ENCODE results near the gene PTPRM.

PTPRM gene

DNA sequence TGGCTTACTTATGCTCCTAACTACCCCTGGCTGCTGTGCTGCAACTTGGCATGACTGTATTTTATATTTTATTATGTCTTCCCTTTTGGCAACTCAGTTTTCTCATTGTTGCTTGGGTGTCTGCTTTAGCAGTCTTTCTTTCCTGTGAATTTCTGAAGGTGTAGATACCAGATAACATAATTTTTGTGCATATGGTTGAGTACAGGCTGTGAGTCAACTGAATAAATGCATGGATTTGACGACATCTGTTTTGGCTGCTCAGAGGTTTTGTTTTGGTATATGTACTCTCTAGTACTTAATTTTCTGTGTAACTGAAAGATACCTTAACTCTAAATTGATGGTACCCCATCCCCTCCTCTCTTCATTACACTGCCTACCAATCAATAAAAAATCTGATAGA is 303.1 kb downstream of the PTPRM start:
- DNase-seq, result no peak

DNA sequence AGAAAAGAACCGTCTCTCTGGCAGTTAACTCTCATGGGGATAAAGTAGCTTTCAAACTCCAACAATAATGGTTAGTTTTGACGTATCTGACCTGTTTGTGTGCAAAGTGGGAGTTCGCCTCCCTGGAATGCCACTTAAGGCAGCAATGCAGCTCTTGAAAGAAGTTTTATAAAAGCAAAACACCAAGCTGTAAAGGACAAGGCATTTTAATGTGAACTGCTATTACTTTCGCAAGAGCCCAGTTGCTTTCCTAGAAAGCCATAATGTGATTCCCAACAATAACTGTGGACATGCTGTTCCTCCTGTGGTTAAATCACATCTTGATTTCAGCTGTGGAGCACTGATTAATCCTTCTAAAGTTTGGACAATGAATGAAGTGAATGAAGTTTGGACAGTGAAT is 303.7 kb downstream of the PTPRM start:
- DNase-seq, result no peak

DNA sequence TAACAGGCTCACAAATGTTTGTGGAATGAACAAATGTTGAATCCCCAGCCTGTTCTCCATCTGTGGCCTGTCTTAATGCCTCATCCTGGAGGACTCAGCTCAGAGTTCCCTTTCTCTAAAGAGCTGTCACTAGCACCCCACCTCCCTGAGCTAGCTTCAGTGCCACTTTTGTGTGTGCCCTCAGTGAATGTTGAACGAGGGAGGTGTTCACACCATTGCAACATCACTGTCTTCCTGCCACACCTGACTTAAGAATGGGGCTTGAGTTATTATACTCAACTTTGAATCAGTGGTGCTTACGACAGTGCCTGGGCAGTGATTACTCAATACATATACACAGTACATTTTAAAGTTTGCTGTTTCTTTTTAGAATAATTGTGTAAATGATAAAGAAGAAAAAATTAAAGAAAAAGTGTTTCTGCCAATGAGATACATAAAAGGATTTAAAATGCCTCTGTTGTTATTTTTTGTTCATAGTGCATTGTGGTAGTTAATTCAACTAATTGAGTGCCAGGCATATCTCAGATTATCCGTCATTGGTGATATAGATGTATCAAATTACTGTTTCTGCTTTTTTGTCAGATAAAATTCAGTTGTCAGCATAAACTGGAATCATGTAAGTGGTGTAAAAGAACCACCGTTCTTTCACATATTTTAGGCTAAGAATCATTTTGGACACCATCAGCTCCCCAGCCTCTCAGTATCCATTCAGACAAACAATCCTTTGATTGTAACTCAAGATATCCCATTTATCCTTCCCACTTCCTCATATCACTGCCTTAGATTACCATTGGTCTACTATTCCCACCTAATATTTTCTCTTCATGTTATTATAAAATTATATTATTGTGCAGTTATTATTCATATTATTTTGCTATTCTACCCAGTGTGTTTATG is 304.7 kb downstream of the PTPRM start:
- DNase-seq, result no peak

DNA sequence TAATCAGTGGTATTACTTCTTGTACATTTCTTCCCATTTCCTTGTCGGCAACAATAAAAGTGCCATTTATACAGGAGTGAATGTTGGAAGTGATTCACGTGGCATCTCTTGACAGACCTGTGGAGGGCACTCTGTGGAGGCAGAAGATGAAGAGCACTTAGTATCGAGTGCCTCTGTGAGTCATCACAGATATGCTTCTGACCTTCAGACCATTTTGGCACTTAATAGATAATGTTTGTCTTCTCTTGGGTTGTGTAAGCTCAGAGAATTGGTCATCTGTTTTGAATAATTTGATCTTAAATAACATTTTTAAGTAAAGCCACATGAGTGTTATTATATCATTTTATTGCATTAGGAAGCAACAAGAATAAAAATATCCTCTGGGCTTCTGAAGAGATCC is 305.5 kb downstream of the PTPRM start:
- DNase-seq, result no peak

DNA sequence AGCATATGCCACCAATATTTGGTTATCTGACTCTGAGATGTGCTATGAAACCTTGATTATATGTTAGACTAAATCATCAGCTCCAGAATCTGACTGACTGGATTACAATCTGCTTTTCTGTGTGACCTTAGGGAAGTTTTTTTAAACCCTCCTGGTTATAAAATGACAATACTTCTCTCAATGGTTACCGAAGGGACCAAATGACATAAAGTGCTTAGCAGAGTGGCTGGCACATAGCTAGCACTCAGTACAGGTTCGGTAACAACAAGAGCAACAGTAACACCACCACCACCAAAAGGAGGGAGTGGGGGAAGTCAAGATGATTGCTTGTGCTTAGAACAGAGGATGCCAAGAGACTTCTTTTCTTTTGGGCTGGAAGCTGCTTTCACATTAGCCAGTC is 306.2 kb downstream of the PTPRM start:
- no peak for DNase-seq

DNA sequence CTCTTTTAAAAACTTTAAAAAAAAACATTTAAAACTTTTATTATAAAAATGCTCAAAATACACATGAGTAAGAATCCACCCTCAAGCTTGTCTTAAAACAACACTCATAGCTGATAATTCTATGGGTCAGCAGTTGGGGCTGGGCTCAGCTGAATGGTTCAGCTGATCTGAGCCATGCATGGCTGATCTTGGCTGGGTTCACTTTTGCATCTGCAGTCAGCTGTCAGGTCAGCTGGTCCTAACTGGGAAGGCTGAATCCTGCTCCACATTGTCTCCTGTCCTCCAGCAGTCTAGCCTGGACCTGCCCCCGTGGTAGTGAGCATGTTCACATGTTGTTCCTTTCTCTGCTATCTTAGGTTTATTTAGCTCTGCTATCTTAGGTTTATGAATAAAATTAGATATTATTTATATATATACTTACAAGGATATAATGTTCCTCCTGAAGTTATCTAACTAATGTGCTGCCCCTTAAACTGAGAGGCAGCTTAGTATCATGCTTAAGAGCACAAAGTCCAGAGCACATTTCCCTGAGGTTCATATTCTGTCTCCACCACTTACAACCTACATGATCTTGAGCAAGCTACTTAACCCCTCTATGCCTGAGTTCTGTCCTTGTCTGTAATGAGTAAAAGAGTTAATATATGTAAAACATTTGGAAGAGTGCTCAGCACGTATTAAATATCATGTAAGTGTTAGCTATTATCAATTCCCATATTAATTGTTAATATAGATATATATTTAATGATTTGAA is 309.4 kb downstream of the PTPRM start:
- DNase-seq, result no peak

DNA sequence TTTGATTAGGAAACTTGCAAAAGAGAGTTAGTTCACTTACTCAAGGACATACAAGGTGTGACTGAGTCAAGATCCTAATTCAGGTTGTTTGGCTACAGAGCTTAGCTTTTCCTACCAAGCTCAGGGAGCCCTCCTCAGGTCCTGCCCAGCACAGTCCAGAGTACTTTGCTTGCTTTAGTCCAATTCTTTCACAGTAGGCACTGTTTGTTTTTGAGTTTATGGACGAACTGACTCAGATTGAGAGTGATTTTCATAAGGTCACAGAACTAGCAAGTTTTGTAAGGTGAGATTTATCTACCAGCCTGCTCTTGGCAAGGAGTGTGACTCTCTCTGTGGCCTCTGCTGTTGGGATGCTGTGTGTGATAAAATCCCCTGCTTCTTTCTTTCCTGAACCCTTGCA is 310.5 kb downstream of the PTPRM start:
- DNase-seq, result no peak

DNA sequence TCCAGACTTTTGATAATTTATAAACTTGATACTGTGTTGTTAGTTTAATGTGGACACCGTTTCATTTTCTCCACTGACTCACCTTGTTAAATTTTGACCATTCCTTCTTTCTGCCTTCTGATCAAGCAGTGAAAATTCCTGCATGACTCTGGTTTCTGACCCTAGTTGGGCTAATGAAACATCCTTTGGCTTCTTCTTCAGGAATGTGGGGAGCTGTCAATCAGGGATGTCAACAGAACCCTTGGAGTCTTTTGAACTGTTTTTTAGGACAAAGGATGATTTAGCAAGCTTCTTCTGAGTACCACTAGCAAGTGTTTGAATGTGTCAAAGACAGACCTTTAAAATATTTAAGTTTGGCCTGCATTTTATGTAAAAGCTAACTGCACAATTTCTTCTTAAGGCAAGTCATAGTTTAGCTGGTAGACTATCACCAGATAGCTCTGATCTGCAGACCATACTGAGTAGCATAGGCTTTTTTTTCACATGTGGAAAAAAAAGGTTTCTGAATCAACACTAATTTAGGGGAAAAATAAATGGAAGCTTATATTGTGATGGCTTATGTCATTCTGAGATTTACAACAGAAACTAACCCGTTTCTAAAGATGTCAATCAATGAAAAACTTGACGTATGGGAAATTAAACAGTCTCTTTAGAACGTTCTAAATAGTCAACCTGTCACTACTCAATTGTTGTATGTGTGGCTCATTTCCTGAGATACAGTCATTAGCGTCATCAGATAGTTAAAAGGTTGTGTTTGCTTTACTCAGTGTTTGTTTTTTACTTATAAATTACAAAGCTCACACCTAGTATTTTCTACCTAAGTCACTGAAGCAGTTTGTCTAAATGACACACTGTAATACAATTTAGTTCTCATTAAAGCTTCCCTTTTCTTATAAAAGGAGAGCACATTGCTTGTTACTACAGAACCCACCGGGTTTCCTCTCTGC is 311.4 kb downstream of the PTPRM start:
- no peak for DNase-seq

DNA sequence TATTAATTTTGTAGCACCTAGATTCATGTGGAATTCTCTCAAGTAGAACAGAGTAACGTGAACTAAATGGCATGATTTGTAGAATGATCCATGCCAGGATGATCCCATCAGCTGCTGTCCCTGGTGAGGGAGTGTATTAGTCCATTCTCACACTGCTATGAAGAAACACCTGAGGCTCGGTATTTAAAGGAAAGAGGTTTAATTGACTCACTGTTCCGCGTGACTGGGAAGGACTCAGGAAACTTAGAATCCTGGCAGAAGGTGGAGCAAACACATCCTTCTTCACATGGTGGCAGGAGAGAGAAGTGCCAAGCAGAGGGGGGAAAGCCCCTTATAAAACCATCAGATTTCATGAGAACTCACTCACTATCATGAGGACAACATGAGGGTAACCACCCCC is 312.6 kb downstream of the PTPRM start:
- no peak for DNase-seq

DNA sequence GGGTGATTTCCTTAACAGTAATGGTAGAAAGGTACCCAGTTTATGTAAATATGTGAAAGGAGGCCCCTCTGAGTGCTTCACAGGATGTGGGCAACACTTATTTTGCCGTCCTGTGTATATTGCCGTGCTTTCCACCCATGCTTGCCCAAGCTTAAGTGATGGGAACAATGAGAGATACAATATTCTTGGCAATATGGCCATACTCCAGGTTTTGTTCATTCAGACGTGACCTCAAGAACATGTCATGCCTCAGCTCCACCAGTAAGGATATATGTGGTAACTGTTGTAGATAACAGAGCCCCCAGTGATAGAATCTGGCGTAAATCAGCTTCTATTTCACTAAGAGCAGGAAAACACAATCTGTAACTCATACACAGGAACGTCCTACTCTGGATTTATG is 318.7 kb downstream of the PTPRM start:
- DNase-seq, result no peak

DNA sequence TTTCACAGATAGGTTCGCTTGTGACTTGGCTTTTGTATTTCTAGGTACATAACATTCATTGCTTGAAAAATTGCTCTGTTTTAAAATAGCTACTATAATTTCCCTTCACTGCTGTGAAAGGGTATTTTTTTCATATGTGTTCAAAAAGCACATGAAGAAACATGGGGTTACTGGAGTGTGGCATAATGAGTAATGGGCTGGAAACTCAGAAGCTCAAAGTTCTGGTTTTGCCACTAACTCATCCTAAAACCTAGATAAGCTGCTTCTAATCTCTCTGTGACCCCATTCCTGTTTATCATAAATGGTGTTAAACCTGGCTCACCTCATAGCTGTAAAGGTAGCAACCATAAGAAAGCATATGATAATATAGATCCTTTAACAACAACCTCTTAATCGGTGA is 319.3 kb downstream of the PTPRM start:
- no peak for DNase-seq

DNA sequence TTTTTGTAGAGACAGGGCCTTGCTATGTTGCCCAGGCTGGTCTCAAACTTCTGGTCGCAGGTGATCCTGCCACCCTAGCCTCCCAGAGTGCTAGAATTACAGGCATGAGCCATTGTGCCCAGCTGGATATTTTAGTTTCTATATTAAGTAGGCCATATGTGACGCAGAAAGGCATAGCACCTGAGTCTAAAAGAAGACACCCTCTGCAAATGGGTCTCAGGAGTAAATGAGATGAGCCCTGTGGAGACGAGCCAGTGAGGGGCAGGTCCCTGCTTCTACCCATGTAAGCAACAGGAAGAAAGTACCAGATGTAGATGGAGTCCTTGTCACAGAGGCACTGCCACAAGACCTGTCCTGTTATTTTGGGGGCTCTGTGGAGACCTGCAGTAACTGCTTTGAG is 322.4 kb downstream of the PTPRM start:
- DNase-seq, result no peak

DNA sequence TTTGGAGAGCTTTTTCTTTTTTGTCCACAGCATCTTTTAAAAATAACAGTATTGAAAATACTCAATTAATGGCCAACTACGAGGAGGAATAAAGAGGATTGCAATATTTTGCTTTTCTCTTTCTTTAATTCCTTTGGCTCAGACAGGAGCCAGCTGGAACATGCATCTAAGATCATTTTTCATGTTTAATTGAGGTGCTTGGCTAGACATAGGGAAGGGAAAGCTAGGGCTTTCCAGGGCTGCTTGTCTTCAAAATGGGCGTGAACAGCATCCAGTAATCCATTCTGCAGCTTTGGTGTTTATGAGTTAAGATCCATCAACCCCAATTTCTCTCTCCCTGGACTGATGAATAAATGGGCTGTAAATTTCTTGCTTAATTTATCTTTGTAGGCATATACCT is 323.0 kb downstream of the PTPRM start:
- DNase-seq, result no peak

DNA sequence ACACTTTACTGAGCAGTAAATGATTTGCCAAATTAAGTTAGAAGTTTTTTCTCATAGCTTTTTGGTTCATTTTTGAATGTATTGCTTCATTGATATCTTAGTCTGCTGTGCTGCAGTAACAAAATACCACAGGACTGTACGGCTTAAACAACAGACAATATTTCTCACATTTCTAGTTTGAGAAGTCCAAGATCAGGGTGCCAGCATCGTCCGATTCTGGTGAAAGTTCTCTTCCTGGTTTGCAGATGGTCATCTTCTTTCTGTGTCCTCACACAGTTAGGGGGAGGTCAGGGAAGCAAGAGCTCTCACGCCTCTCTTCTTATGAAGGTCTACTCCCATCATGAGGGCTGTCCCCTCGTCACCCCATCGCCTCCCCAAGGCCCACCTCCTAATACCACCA is 325.4 kb downstream of the PTPRM start:
- DNase-seq, result no peak

DNA sequence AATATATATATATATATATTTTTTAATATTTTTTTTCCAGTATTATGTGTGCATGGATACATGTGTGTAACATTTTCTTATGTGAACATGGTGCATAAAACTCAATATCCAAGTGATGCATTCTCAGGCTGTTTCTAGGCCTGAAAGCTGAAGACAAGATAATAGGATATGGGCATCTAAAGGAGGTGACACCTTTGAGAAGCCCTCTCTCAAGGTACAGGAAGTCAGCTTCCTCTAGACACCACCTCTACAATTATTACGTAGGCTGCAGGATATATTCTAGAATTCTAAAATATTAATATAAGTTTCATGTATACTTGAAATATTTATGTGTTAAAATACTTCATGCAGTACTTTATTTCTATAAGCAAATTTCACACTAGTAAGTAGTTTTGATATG is 327.5 kb downstream of the PTPRM start:
- DNase-seq, result no peak

DNA sequence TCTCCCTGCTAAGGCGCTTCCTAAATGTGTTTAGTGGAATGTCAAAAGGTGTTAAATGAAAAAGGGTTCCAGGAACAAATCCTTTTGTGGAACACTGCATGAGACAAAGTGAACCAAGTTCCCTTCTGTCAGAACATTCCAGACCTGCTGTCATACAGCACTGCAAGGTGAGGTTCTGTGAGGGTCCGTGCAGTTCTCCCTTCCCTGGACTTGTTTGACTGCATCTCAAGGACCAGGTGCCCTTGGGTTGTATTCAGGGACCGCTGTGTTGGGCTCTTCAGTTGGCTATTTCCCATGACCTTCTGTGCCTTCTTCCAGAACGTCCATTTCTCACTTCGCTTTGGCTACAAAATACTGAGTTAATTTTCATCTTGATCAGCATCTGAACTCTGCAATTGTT is 328.2 kb downstream of the PTPRM start:
- no peak for DNase-seq

DNA sequence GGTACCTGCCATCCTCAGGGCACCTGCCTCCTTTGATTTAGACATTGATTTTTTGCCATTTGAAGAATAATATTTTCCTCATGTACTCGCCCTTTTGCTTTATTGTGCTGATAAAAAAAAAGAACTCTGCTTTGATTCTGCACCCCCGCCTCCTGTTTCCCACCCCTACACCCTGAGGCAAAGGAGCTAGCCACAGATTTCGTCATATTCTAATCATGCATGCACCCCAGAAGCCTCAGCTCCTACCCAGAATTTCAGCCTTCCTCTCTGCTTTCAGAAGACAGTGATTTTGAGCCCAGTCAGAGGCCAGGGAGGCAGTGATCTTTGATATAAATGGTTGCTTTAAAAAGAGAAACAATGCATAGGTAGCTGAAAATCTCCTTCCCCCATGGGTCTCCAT is 329.0 kb downstream of the PTPRM start:
- DNase-seq, result no peak

DNA sequence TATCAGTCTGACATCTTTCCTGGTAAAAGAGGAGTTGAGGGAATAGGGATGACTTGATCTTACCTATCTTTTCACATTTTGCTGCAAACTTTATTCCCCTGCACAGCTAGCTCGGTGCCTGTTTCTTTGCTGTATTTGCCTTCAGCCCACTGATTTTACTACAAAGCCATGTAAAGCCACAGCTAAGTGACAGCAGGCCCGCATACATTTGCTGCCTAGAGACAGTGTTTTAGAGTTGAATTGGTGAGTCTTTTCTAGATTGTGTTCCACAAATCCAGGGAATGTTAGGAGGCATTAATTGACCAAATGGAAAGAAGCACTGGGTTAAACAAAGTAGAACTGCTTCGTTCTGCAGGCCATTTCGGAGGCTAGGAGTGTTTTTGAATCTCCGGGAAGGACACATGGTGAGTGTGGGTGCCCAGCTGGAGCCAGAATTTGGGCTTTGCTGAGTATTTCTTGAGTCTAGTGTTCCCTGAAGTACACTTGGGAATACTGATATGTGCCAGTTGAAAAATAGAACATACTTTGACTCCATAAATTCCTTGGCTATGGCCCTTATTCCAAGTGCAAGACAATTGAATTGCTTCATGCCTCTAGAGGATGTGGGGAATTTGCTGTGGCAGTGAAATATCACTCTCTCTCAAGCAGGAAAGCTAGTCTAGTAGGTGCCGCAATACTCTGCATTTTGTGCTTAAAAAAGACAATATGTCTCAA is 329.8 kb downstream of the PTPRM start:
- no peak for DNase-seq

DNA sequence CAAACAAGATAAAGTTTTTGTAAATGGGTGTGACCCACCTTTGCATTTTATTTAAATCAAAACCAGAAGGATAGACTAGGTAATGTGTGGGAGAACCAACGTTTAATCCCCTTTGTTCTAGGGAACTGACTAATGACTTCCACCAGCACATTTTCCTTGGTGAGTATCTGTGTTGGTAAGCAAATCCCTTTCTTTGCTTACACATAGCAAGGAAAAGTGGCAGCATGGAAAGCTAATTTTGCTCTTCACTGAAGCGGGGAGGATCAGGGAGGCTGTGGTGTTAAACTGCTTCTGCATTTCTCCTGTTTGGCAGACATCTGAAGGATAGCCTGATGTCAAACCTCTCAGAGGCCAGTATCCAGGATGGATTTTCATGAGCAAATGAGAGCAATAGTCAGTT is 331.1 kb downstream of the PTPRM start:
- no peak for DNase-seq

DNA sequence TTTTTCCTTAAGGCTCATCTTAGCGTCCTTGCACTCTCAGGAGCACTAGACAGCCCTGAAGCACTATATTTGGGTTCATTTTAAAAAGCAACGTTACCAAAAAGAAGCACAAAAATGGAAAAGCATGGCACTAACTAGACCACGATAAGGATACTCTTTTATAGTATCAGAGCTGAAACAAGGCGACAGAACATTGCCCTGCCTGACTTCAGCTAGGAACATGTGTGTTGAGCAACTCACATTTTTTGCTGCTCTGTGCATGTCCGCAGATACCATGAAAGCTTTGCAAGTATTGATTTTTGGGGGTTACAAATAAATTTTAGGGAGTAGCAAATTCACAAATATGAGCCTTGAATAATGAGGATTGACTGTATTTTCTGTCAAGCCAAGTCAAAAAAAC is 332.0 kb downstream of the PTPRM start:
- DNase-seq, result no peak

DNA sequence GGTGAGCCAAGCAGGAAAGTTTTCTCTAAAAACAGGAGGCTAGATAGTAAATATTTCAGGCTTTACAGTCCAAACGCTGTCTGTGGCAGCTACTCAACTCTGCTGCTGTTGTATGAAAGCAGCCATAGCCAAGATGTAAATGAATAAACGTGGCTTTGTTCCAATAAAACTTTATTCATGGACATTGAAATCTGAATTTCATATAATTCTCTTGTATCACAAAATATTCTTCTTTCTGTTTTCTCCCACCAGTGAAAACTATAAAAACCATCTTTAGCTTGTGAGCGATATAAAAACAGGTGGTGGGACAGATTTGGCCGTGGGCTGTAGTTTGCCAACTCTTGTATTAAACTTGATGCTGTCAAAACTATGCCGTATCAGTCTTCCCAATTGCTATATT is 333.0 kb downstream of the PTPRM start:
- DNase-seq, result no peak

DNA sequence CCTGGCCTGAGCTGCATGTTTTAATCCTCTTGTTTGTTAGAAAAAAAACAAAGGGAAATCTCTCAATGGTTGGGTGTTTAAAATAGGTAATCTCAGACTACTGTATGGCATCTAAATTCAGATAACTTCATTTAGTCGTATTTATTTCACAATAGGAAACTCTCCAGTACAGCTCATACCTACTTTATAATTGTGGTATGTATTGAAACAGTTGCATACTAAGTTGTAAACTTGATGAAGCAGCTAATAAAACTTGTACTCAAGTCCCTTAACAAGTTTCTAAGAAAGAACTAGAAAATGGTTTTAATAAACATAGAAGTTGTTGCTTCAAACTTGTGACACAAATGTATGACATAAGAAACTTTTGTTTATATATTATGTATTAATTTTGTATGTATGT is 334.5 kb downstream of the PTPRM start:
- no peak for DNase-seq

DNA sequence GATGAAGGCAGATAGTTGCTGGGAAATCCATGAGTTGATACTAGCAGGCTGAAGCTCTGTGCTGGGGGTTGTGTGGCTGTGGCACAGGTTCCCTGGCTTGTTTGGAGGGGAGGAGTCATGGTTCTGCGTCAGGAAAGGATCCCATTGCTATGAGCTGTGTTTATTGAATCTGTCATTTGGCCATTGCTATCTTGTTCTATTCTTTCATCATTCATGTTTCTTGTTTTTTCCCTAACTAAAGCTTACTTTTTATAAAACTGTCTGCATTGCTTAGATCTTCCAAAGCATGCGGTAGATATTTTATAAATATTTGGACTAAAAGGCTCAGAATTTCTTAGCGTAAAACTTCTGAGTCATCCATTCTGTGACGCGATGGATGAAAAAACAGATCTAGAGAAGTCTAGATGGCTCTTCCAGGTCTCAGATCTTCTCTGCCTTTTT is 335.3 kb downstream of the PTPRM start:
- DNase-seq, result no peak

Measured in activated naive CD4-positive, alpha-beta T cell treated with anti-CD3 and anti-CD28 coated beads, Interleukin-2, amount 50 U/mL, for 16 hours (primary cell).